ENCODE results near the gene THSD7A.

The THSD7A gene

DNA sequence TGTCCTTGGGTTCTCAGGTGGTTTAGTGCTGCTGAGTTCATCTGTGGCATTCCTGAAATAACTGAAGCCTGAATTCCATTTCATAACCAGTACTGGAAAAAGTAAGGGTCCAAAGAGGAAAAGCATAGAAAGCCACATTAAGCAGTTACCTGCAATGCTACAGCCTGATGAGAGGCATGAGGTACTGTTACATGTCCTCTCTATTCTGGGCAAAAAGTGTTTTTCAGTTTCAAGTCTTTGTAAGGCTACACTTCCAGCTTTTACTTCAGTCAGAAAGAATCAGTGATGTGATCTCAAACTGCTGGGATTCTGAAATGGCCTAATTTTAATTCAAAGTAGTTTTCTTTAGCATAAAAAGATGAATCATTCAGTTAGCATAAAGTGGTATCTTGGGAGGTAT is 488.9 kb downstream of the THSD7A start:
- H3K27me3 Mint-ChIP-seq = peaks cover 12% of the 10 kb centered on the region
- peaks cover 4% of the 10 kb centered on the region for H3K4me1 Mint-ChIP-seq
- ATAC-seq (no peak), DNase-seq (no peak)
- H3K27ac Mint-ChIP-seq = no peak overlapping the region
- no peak overlapping the region for H3K4me3 Mint-ChIP-seq
- no peaks in the 10 kb centered on the region for H3K9me3 Mint-ChIP-seq
- no peaks in the 10 kb centered on the region for H3K36me3 Mint-ChIP-seq (ENCODE audit: low read depth)

DNA sequence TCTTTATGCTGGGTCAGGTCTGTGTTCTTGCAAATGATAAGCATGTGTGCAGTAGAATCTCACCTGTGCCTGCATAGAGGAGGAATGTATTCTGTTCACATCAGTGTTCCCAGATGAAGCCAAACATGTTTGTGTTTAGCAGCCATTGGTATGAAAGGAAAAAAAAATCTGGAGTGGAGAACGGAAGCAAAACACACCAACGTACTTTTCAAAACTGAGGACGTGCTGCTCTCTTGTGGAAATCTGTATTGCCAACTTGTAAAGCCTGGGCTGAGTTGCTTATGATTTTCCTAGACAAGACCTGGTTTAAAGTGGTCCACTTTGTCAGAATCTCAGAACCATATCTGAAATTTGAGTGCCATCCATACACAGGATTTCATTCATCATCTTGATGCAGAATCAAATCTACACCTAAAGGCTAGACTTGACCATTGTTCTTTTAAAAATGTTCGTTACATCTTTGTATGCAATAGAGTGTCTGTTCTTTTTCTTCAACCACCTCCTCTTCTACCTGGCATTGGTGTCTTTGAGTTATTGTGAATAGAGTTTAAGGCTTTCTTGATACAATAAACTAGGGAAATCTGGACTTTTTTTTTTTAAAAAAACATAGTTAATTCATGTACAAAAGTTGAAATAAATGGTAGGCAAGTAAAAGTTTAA is 490.6 kb downstream of the THSD7A start:
- peaks cover 4% of the 10 kb centered on the region for H3K4me1 Mint-ChIP-seq

GRCh38 chr7:11336432-11336831 is 495.6 kb downstream of the THSD7A start:
- DNase-seq (no peak), ATAC-seq (no peak)
- Mint-ChIP-seq H3K27ac (no peak overlapping the region), H3K4me3 (no peak overlapping the region), H3K9me3 (no peaks in the 10 kb centered on the region), H3K4me1 (no peaks in the 10 kb centered on the region), H3K36me3 (ENCODE audit: low read depth) (no peaks in the 10 kb centered on the region), H3K27me3 (peaks cover 3% of the 10 kb centered on the region)

More for the DNA sequence above, 490.6 kb downstream of the THSD7A start:
- Mint-ChIP-seq H3K27me3 (peaks cover 12% of the 10 kb centered on the region), H3K9me3 (no peaks in the 10 kb centered on the region), H3K4me3 (no peak overlapping the region), H3K27ac (no peak overlapping the region), H3K36me3 (ENCODE audit: low read depth) (no peaks in the 10 kb centered on the region)
- ATAC-seq = no peak
- no peak for DNase-seq

- no peak for ATAC-seq
These were observed 496.1 kb downstream of the THSD7A start for GRCh38 chr7:11335947-11336346.

GRCh38 chr7:11332865-11333228 is 499.2 kb downstream of the THSD7A start:
- no peak overlapping the region for H3K27ac Mint-ChIP-seq
- no peak for ATAC-seq
- no peaks in the 10 kb centered on the region for H3K36me3 Mint-ChIP-seq (ENCODE audit: low read depth)
- H3K4me3 Mint-ChIP-seq = no peak overlapping the region
- DNase-seq = no peak
- H3K9me3 Mint-ChIP-seq = no peaks in the 10 kb centered on the region
- H3K27me3 Mint-ChIP-seq = peaks cover 2% of the 10 kb centered on the region
- no peaks in the 10 kb centered on the region for H3K4me1 Mint-ChIP-seq

More at GRCh38 chr7:11335947-11336346, 496.1 kb downstream of the THSD7A start:
- Mint-ChIP-seq H3K4me3 (no peak overlapping the region), H3K36me3 (ENCODE audit: low read depth) (no peaks in the 10 kb centered on the region), H3K27ac (no peak overlapping the region), H3K9me3 (no peaks in the 10 kb centered on the region), H3K4me1 (no peaks in the 10 kb centered on the region), H3K27me3 (peaks cover 3% of the 10 kb centered on the region)
- no peak for DNase-seq

DNA sequence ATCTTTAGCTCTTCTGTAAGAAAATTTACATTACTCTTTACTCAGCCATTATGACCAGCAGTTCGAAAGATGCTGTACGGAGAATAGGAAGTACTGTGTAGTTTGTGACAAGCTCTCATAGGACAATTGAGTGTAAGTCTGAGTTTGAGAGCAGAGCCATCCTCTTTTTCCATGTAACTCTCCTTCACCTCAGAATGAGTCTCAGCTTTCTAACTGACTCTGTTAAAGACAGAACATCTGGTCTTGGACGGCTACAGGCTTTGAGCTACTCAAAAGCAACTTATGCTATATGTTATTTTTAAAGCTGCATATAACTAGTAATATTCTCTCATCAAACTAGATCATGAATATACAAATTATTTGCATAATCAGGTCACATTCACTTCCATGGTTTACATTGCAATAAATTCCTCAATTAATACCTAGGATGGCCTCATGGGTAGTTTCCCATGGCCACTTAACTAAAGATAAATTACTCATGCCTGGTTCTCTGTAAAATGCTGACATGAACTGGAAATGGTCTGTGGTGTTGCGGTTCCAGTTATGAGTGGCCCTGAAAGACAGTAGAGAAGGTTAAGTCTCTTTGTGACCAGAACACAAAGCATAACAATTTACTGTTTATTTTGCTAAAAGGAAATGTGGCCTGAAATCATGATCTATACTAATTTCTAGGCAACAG is 499.7 kb downstream of the THSD7A start:
- ATAC-seq = no peak
- no peaks in the 10 kb centered on the region for H3K4me1 Mint-ChIP-seq
- H3K9me3 Mint-ChIP-seq = no peaks in the 10 kb centered on the region
- H3K4me3 Mint-ChIP-seq = no peak overlapping the region
- DNase-seq = no peak
- H3K27me3 Mint-ChIP-seq = peaks cover 2% of the 10 kb centered on the region
- no peak overlapping the region for H3K27ac Mint-ChIP-seq
- H3K36me3 Mint-ChIP-seq (ENCODE audit: low read depth) = no peaks in the 10 kb centered on the region

DNA sequence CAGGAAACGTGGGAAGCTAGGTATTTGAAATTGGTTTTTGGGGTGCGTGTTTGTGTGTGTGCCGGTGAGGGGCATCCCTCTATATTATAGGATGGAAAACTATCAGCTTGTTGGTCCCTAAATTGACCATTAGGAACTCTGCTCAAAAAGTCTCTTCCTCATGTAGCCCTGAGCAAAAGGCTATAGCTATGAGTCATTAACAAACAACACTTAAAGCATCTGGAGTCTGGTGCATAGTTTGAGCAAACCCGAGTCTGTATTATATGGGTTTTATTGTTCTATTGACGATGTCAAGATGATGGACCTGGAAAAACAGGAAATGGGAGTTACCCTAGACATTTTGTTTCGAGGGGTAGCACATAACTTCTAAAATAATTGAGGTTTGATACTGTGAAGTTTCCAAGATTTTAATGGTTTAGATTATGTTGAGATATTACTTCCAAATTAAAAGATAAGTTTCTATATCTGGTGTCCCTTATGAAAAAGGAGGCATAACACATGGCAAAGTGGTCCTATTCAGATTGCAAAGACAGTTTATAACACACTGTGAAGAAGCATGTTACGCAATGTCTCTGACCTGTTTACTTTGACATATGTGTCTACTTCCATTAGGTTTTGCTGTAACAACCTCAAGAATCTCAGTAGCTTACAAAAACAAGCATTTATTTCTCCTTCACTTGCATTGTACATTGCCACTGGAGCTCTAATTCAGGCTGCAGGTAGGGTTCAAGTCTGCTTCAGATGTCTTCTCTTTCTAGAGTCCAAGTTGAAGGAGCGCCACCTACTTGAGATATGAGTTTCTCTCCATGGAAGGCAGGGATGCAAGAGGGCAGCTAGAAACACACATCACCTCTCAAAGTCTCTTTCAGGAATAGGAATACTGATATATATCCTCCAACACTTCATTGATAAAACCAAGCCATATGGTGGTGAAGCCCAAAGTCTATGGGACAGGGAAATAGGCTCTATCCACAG is 500.6 kb downstream of the THSD7A start:
- Mint-ChIP-seq H3K4me1 (no peaks in the 10 kb centered on the region), H3K36me3 (ENCODE audit: low read depth) (no peaks in the 10 kb centered on the region), H3K27ac (no peak overlapping the region), H3K4me3 (no peak overlapping the region), H3K27me3 (peaks cover 2% of the 10 kb centered on the region), H3K9me3 (no peaks in the 10 kb centered on the region)
- DNase-seq (no peak), ATAC-seq (no peak)

- ATAC-seq = no peak
- Mint-ChIP-seq H3K4me3 (no peak overlapping the region), H3K36me3 (ENCODE audit: low read depth) (no peaks in the 10 kb centered on the region)
These were observed 501.3 kb downstream of the THSD7A start for GRCh38 chr7:11330717-11331116.

GRCh38 chr7:11330208-11330607 is 501.8 kb downstream of the THSD7A start:
- H3K27ac Mint-ChIP-seq = no peak overlapping the region
- peaks cover 1% of the 10 kb centered on the region for H3K27me3 Mint-ChIP-seq
- DNase-seq (no peak), ATAC-seq (no peak)
- H3K4me1 Mint-ChIP-seq = no peaks in the 10 kb centered on the region
- no peak overlapping the region for H3K4me3 Mint-ChIP-seq
- no peaks in the 10 kb centered on the region for H3K36me3 Mint-ChIP-seq (ENCODE audit: low read depth)
- no peaks in the 10 kb centered on the region for H3K9me3 Mint-ChIP-seq

More at GRCh38 chr7:11330717-11331116, 501.3 kb downstream of the THSD7A start:
- Mint-ChIP-seq H3K4me1 (no peaks in the 10 kb centered on the region), H3K27me3 (peaks cover 2% of the 10 kb centered on the region), H3K27ac (no peak overlapping the region), H3K9me3 (no peaks in the 10 kb centered on the region)
- DNase-seq = no peak

DNA sequence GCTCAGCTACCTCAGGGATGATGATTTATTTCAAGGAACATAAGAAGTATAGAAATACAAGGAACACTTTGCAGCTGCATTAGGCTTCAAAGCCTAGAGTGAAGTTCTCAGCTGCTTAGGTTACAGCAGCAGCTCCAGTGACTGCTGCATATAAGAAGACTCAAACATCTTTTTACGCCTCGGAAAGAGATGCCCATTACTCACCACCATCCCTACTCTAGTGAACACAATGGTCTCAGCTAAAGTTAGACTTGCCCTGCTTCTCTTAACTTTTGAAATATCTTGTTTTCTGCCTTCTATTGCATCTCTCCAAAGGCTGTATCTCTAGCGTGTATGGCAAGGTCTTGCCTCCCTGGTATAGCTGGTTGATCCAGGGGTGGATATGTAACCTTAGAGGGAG is 502.4 kb downstream of the THSD7A start:
- DNase-seq = no peak
- Mint-ChIP-seq H3K27ac (no peak overlapping the region), H3K9me3 (no peaks in the 10 kb centered on the region), H3K4me1 (no peaks in the 10 kb centered on the region), H3K4me3 (no peak overlapping the region), H3K36me3 (ENCODE audit: low read depth) (no peaks in the 10 kb centered on the region), H3K27me3 (no peaks in the 10 kb centered on the region)
- no peak for ATAC-seq

- no peak overlapping the region for H3K27ac Mint-ChIP-seq
- H3K9me3 Mint-ChIP-seq = no peaks in the 10 kb centered on the region
- H3K4me3 Mint-ChIP-seq = no peak overlapping the region
- no peaks in the 10 kb centered on the region for H3K4me1 Mint-ChIP-seq
- ATAC-seq = no peak
- H3K36me3 Mint-ChIP-seq (ENCODE audit: low read depth) = no peaks in the 10 kb centered on the region
- no peak for DNase-seq
- H3K27me3 Mint-ChIP-seq = no peaks in the 10 kb centered on the region
These were observed 503.7 kb downstream of the THSD7A start for GRCh38 chr7:11328309-11328708.

- Mint-ChIP-seq H3K9me3 (no peaks in the 10 kb centered on the region), H3K4me1 (no peaks in the 10 kb centered on the region), H3K4me3 (no peak overlapping the region), H3K27me3 (no peaks in the 10 kb centered on the region), H3K36me3 (ENCODE audit: low read depth) (no peaks in the 10 kb centered on the region), H3K27ac (no peak overlapping the region)
- DNase-seq (no peak), ATAC-seq (no peak)
These were observed 504.4 kb downstream of the THSD7A start for GRCh38 chr7:11327633-11328032.

Measured in activated naive CD8-positive, alpha-beta T cell treated with anti-CD3 and anti-CD28 coated beads, Interleukin-2, amount 50 U/mL, for 24 hours (primary cell).